OCI-LY3 (cell line): ENCODE data around the gene TBX10.

ENCODE experiments used
- H2AFZ ChIP-seq: fragments of 200-600, 300-600 bp; shearing (Covaris generic); 2 replicates; pipeline ENCODE4 v1.6.0; 2014; ENCODE audit warnings: antibody characterized with exemption, low read depth, low read length
- H3K27ac ChIP-seq: fragments of 200-600, 300-600 bp; sonication (generic); 2 replicates; pipeline ENCODE4 v1.5.1; 2014; ENCODE audit warnings: mild to moderate bottlenecking, low read length, moderate library complexity, mixed read lengths
- H3K27me3 ChIP-seq: fragments of 200-600, 300-600 bp; sonication (generic); 2 replicates; pipeline ENCODE4 v1.6.1; 2014; ENCODE audit warnings: low read depth, low read length, mixed read lengths
- H3K36me3 ChIP-seq: fragments of 200-600, 300-600 bp; sonication (generic); replicated peaks from 2 replicates; pipeline ENCODE3; 2014; ENCODE audit warnings: low read depth, low read length, mixed read lengths
- H3K4me1 ChIP-seq: fragments of 300-600, 200-600 bp; sonication (generic); 2 replicates; pipeline ENCODE4 v1.6.1; 2014; ENCODE audit warnings: low read length, mixed read lengths
- H3K4me2 ChIP-seq: fragments of 200-600, 300-600 bp; sonication (generic); 2 replicates; pipeline ENCODE4 v1.6.1; 2014; ENCODE audit warnings: low read length, mixed read lengths
- H3K4me3 ChIP-seq: fragments of 300-600, 200-600 bp; sonication (generic); 2 replicates; pipeline ENCODE4 v1.5.1; 2014; ENCODE audit warnings: antibody characterized with exemption, mild to moderate bottlenecking, low read length, moderate library complexity
- H3K79me2 ChIP-seq: fragments of 300-600, 200-600 bp; shearing (Covaris generic); 2 replicates; pipeline ENCODE4 v1.6.1; 2014; ENCODE audit warnings: mild to moderate bottlenecking, low read length, mixed read lengths
- H3K9ac ChIP-seq: fragments of 300-600, 200-600 bp; shearing (Covaris generic); 2 replicates; pipeline ENCODE4 v1.6.0; 2014; ENCODE audit warnings: mild to moderate bottlenecking, low read length, moderate library complexity
- H3K9me3 ChIP-seq: fragments of 200-600, 300-600 bp; shearing (Covaris generic); 2 replicates; pipeline ENCODE4 v1.6.1; 2014; ENCODE audit warnings: low read length, mixed read lengths; ENCODE audit not compliant: insufficient read depth
- H4K20me1 ChIP-seq: fragments of 200-600, 300-600 bp; sonication (generic); 2 replicates; pipeline ENCODE4 v1.6.1; 2016; ENCODE audit warnings: low read length, mixed read lengths; ENCODE audit not compliant: insufficient read depth
- EZH2phosphoT487 ChIP-seq: fragments of 200-600 bp; shearing (Covaris generic); IDR thresholded peaks from 2 replicates; pipeline ENCODE4 v1.6.1; 2018; ENCODE audit warnings: antibody characterized with exemption, mixed run types, low read depth
- TF ChIP-seq, protein P1 (sequence below): fragments of 200-600, 300-600 bp; sonication (generic); IDR thresholded peaks from 2 replicates; pipeline ENCODE4 v1.5.1; 2014; ENCODE audit warnings: antibody characterized with exemption, low read length, low read depth

Gene TBX10

DNA sequence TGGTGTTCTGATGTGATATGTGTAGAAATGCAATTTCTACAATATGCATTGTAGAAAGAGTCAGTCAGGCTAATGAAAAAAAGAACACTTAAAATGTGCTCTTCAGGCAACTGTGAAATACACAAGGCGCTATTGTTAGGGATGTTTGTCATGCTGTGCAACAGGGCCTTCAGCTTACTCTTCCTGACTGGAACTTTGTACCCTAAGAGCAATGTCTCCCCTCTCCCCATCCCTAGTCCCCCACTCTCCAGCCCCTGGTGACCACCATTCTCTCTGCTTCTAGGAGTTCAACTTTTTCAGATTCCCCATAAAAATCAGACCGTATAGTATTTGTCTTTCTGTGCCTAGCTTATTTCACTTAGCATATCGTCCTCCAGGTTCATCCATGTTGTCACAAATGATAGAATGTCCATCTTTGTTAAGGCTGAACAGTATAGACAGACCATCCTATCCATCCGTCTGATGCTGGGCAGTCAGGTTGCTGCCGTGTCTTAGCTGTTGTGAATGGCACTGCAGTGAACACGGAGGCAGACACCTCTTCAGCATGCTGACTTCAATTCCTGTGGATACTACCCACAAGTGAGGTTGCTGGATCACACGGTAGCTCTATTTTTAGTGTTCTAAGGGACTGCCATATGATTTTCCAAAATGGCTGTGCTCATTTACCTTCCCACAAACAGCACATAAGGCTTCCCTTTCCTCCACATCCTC, 22.2 kb downstream of the TBX10 start:
- Histone ChIP-seq H3K79me2 (no peaks in the 10 kb centered on the region), H4K20me1 (no peaks in the 10 kb centered on the region), H3K4me2 (no peak overlapping the region), H3K9me3 (no peaks in the 10 kb centered on the region), H3K36me3 (peaks cover 2% of the 10 kb centered on the region), H3K27ac (no peak overlapping the region), H3K9ac (no peak overlapping the region), H3K4me3 (no peak overlapping the region), H2AFZ (no peak overlapping the region), H3K4me1 (peaks cover 22% of the 10 kb centered on the region), H3K27me3 (peaks cover 2% of the 10 kb centered on the region; the same call in 1 of the 2 replicates)
- TF ChIP-seq EZH2phosphoT487: no peak
- TF ChIP-seq, protein P1, sequence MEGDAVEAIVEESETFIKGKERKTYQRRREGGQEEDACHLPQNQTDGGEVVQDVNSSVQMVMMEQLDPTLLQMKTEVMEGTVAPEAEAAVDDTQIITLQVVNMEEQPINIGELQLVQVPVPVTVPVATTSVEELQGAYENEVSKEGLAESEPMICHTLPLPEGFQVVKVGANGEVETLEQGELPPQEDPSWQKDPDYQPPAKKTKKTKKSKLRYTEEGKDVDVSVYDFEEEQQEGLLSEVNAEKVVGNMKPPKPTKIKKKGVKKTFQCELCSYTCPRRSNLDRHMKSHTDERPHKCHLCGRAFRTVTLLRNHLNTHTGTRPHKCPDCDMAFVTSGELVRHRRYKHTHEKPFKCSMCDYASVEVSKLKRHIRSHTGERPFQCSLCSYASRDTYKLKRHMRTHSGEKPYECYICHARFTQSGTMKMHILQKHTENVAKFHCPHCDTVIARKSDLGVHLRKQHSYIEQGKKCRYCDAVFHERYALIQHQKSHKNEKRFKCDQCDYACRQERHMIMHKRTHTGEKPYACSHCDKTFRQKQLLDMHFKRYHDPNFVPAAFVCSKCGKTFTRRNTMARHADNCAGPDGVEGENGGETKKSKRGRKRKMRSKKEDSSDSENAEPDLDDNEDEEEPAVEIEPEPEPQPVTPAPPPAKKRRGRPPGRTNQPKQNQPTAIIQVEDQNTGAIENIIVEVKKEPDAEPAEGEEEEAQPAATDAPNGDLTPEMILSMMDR: no peak

DNA sequence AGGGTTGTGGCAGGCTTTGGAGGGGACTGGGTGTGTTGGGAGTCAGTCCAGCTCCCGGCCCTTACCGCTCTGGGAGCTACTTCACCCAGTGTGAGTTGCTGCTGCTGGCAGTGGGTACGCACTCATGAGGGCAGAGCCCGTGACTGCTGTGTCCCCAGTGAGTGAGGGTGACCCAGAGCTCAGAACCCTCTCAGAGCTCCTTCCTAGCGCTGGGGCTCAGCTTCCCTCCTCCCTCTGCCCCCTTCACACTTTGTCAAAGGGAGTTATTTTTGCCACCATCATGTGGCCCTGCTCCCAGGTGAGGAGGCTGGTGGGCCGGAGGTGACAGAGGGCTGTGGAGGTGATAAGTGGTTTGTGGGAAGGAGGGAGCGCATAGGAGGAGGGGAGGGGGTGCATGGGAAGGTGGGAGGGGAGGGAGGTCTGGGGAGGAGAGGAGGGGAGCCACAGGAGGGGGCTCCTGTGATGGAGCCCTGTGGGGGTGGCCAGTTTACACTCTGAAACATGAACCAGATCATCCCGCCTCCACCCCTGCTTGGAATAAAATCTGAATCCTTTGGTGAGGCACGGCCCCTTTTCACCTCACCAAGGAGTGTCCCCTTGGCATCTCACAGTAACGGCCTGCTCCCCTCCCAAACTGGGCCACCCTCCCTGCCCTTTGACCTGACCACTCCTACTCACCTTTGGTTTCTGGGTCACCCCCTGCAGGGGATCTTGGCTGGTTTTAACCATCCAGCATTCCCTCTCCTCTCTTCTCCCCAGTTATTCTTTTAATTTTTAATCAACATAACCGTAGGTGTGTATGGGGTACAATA, 22.9 kb downstream of the TBX10 start:
- Histone ChIP-seq H3K9ac (no peak overlapping the region), H3K4me2 (no peak overlapping the region), H3K27ac (no peak overlapping the region)

DNA sequence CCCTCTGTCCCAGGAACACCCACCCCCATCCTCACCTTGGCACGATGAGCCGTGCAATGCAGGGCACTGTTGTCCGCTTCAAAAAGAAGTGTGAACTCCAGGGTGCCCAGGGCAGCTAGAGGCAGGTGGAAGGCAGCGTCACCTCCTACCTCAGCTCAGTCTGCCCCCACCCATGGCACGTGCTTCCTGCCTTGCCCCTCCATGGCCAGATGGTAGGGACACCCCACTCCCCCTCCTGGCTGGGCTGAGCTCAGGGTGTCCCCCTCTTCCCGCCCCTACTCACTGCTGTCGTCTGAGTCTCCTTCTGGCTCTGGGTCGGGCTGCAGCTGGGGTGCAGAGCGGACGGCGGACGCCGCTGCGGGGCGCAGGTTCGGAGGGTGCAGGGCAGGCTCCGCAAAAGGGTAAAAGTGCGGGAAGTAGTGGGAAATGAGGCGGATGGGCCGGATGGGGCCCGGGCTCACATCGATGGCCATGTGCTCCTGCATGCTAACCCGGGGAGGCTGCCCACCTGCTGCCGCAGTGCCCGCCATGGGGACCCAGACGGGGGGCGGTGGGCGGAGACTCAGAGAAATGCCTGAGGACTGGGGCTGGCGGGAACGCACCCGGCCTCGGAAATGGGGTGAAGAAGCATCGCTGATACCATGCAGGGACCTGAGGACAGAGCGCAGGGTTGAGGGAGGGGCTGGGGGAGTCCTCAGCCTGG, 23.7 kb downstream of the TBX10 start:
- TF ChIP-seq EZH2phosphoT487: no peak
- TF ChIP-seq, protein P1: 0 out of 2 replicates have a peak, but pooled peaks have one; percentile 1
- Histone ChIP-seq H3K79me2 (no peaks in the 10 kb centered on the region), H4K20me1 (no peaks in the 10 kb centered on the region), H3K36me3 (peaks cover 5% of the 10 kb centered on the region), H3K9me3 (no peaks in the 10 kb centered on the region), H3K27me3 (peaks cover 2% of the 10 kb centered on the region; the same call in 1 of the 2 replicates), H3K9ac (no peak overlapping the region), H2AFZ (no peak overlapping the region), H3K4me1 (peaks cover 22% of the 10 kb centered on the region), H3K4me3 (no peak overlapping the region), H3K27ac (no peak overlapping the region), H3K4me2 (no peak overlapping the region)

More for the DNA sequence above, 22.9 kb downstream of the TBX10 start:
- H2AFZ ChIP-seq: no peak overlapping the region
- H3K4me1 ChIP-seq: peaks cover 22% of the 10 kb centered on the region
- H3K4me3 ChIP-seq: no peak overlapping the region
- no peaks in the 10 kb centered on the region for H3K9me3 ChIP-seq
- peaks cover 2% of the 10 kb centered on the region; the same call in 1 of the 2 replicates for H3K27me3 ChIP-seq
- TF ChIP-seq, protein P1: no peak
- TF ChIP-seq EZH2phosphoT487: no peak
- H3K79me2 ChIP-seq: no peaks in the 10 kb centered on the region
- H3K36me3 ChIP-seq: peaks cover 4% of the 10 kb centered on the region
- no peaks in the 10 kb centered on the region for H4K20me1 ChIP-seq
